HCT116 (cell line): ENCODE results near the gene HUS1B. TPM values are rescaled to one million over a fixed set of nuclear protein-coding genes. Genes with fewer than 3 reads are reported as not detected.

Experiments used
- ATAC-seq: fragments of 200-7000 bp; cut with Tn5 transposase; 2 replicates; pipeline ENCODE4 v1.9.1; 2020; ENCODE audit warnings: mild to moderate bottlenecking, moderate library complexity
- BruUV-seq: library from RNA; stranded (reverse); fragments of 400-500 nt; replicated peaks from 2 replicates; lab custom pipeline; 2021; lab: Mats Ljungman, UMichigan
- CTCF ChIA-PET: fragments of 300-600 bp; sonication (Branson Sonifier 250); formaldehyde crosslinking; loops from one replicate; lab custom pipeline; 2021; ENCODE audit warnings: antibody characterized with exemption; lab: Charles Lee
- POLR2A ChIA-PET: fragments of 300-600, 350-600 bp; sonication (Branson Sonifier 250); formaldehyde crosslinking; loops from one replicate; lab custom pipeline; 2021; ENCODE audit warnings: antibody characterized with exemption; lab: Charles Lee
- RAD21 ChIA-PET, 2 experiments: fragments of 300-600 bp; sonication (Branson Sonifier 250); formaldehyde crosslinking; loops; one replicate each; lab custom pipeline; 2023; ENCODE audit warnings: low total read pairs in 2 of 2; ENCODE audit not compliant: uncharacterized antibody in 2 of 2, unreplicated experiment in 2 of 2, low non-redundant PET in 1 of 2; lab: Charles Lee
- DNase-seq: peaks from one replicate; pipeline ENCODE4 v3.0.0-alpha.2; 2010; ENCODE audit warnings: low read depth, low spot score
- H2AFZ ChIP-seq: fragments of 200-600 bp; shearing (Covaris generic), sonication (generic); 2 replicates; pipeline ENCODE4 v1.6.1; 2017; ENCODE audit warnings: low read depth, mixed run types, mixed read lengths, antibody characterized with exemption, low read length; ENCODE audit not compliant: poor library complexity, severe bottlenecking
- H3K27ac ChIP-seq: 2 replicates; pipeline ENCODE4 v1.5.1; 2012; ENCODE audit warnings: low read depth, low read length
- H3K27me3 ChIP-seq: fragments of 200-600 bp; sonication (generic); 2 replicates; pipeline ENCODE4 v1.6.1; 2016; ENCODE audit warnings: mixed run types, low read length, mixed read lengths; ENCODE audit not compliant: insufficient read depth
- H3K36me3 ChIP-seq, 2 experiments: fragments of 200-500 bp in 1 of 2; fragments of 200-600 bp in 1 of 2; sonication (Bioruptor generic) in 1 of 2; sonication (generic) in 1 of 2; 2 replicates each; pipeline versions ENCODE4 v1.5.1 to v1.6.1; 2014 to 2016; ENCODE audit warnings: low read length in 2 of 2, inconsistent platforms in 1 of 2, mixed read lengths in 1 of 2, mixed run types in 1 of 2; ENCODE audit not compliant: insufficient read depth in 2 of 2, control insufficient read depth in 1 of 2
- H3K4me1 ChIP-seq, 2 experiments: fragments of 200-600 bp in 1 of 2; sonication (generic) in 1 of 2; 2 replicates each; pipeline versions ENCODE4 v1.5.1 to v1.6.1; 2012 to 2017; ENCODE audit warnings: low read length in 2 of 2, inconsistent platforms in 1 of 2, mild to moderate bottlenecking in 1 of 2, mixed read lengths in 1 of 2, mixed run types in 1 of 2, moderate library complexity in 1 of 2; ENCODE audit not compliant: insufficient read depth in 2 of 2, control insufficient read depth in 1 of 2
- H3K4me2 ChIP-seq: fragments of 200-600 bp; sonication (generic); 2 replicates; pipeline ENCODE4 v1.6.1; 2017; ENCODE audit warnings: mixed run types, low read length, mixed read lengths
- H3K4me3 ChIP-seq, 2 experiments: fragments of 200-600 bp in 1 of 2; sonication (generic) in 1 of 2; replicated peaks in 1 of 2; 2 replicates each; pipeline ENCODE4 v1.5.1; 2011 to 2016; ENCODE audit warnings: low read length in 2 of 2, control low read depth in 1 of 2, low read depth in 1 of 2, mild to moderate bottlenecking in 1 of 2, mixed read lengths in 1 of 2, mixed run types in 1 of 2
- H3K79me2 ChIP-seq: fragments of 200-600 bp; sonication (generic); 2 replicates; pipeline ENCODE4 v1.6.1; 2017; ENCODE audit warnings: mild to moderate bottlenecking, mixed run types, low read length, moderate library complexity, mixed read lengths; ENCODE audit not compliant: insufficient read depth
- H3K9ac ChIP-seq: fragments of 200-600 bp; sonication (generic); 2 replicates; pipeline ENCODE4 v1.6.1; 2016; ENCODE audit warnings: low read length, mixed read lengths
- H3K9me2 ChIP-seq: fragments of 200-600 bp; sonication (generic), shearing (Covaris generic); 2 replicates; pipeline ENCODE4 v1.6.1; 2017; ENCODE audit warnings: mixed run types, mild to moderate bottlenecking, moderate library complexity; ENCODE audit not compliant: insufficient read depth
- H3K9me3 ChIP-seq, 2 experiments: fragments of 200-500 bp in 1 of 2; fragments of 200-600 bp in 1 of 2; sonication (Bioruptor generic) in 1 of 2; sonication (generic) in 1 of 2; 2 replicates each; pipeline ENCODE4 v1.6.1; 2014 to 2017; ENCODE audit warnings: low read length in 2 of 2, mixed read lengths in 2 of 2, inconsistent platforms in 1 of 2, low read depth in 1 of 2, mild to moderate bottlenecking in 1 of 2, mixed run types in 1 of 2, moderate library complexity in 1 of 2; ENCODE audit not compliant: control insufficient read depth in 1 of 2, insufficient read depth in 1 of 2
- H4K20me1 ChIP-seq: fragments of 200-600 bp; sonication (generic), shearing (Covaris generic); 2 replicates; pipeline ENCODE4 v1.6.1; 2017; ENCODE audit warnings: mixed run types, mild to moderate bottlenecking, moderate library complexity; ENCODE audit not compliant: insufficient read depth
- ATF3 ChIP-seq: IDR thresholded peaks from 2 replicates; pipeline ENCODE4 v1.6.1; 2012
- CTCF ChIP-seq, 3 experiments: fragments of 200-600 bp in 1 of 3; sonication (generic) in 1 of 3; IDR thresholded peaks in 2 of 3; conservative IDR thresholded peaks in 1 of 3; 2 replicates each; pipeline ENCODE4 v1.5.1; 2012 to 2017; ENCODE audit warnings: low read depth in 2 of 3, low read length in 2 of 3, antibody characterized with exemption in 1 of 3, borderline replicate concordance in 1 of 3, control low read depth in 1 of 3, mild to moderate bottlenecking in 1 of 3, mixed read lengths in 1 of 3, mixed run types in 1 of 3, moderate library complexity in 1 of 3; ENCODE audit not compliant: insufficient read depth in 1 of 3
- EZH2phosphoT487 ChIP-seq: fragments of 200-600 bp; IDR thresholded peaks from 2 replicates; pipeline ENCODE4 v1.6.1; 2018; ENCODE audit warnings: antibody characterized with exemption, borderline replicate concordance
- JUND ChIP-seq: IDR thresholded peaks from 2 replicates; pipeline ENCODE4 v1.6.1; 2012
- MAX ChIP-seq: IDR thresholded peaks from 2 replicates; pipeline ENCODE4 v1.6.1; 2012
- SIN3A ChIP-seq: IDR thresholded peaks from 2 replicates; pipeline ENCODE4 v1.6.1; 2012; ENCODE audit warnings: low read depth
- TCF7L2 ChIP-seq: IDR thresholded peaks from 2 replicates; pipeline ENCODE4 v1.7.0; 2011; ENCODE audit warnings: borderline replicate concordance, inconsistent platforms; ENCODE audit not compliant: insufficient read depth, insufficient read length; ENCODE audit errors: extremely low read depth
- ZNF274 ChIP-seq: fragments of 200-500 bp; sonication (Bioruptor generic); IDR thresholded peaks from 2 replicates; pipeline ENCODE4 v1.6.1; 2014; ENCODE audit warnings: mild to moderate bottlenecking, low read depth, low read length, inconsistent platforms
- intact Hi-C: fragments of 100-400 bp; cut with micrococcal nuclease; formaldehyde crosslinking; loops from 2 replicates; pipeline ENCODE4 v1.10.0; 2022
- total RNA-seq: library from RNA; stranded (reverse); gene quantifications from one replicate; pipeline ENCODE4 v1.2.1, GENCODE V29; 2021; ENCODE audit not compliant: unreplicated experiment

HUS1B gene
- total RNA-seq, 1 experiment from 2014 or later, result 0.76 TPM

DNA sequence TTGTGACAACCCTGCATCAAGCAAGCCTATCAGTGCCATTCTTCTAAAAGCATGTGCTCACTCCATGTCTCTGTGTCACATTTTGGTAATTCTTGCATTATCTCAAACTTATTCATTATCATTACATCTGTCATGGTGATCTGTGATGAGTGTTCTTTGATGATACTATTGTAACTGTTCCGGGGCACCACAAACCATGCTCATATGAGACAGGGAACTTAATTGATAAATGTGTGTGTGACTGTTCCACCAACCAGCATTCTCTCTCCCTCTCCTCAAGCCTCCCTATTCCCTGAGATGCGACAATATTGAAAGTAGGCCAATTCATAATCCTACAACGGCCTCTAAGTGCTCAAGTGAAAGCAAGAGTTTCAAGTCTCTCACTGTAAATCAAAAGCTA, 4.0 kb downstream of the HUS1B start (continued):
- TF ChIP-seq CTCF (IDR thresholded peaks at IDR 0.05 in 2 of 3, conservative IDR thresholded peaks at IDR 0.05 in 1 of 3; ENCODE audit: borderline replicate concordance in 1 of 3, insufficient read depth in 1 of 3, low read depth in 2 of 3, low read length in 2 of 3), result no peak

GRCh38 chr6:650098-650497, 6.8 kb downstream of the HUS1B start:
- TF ChIP-seq ATF3 (no peak), JUND (no peak), ZNF274 (no peak), TCF7L2 (no peak), EZH2phosphoT487 (no peak), MAX (no peak), SIN3A (no peak), CTCF (IDR thresholded peaks at IDR 0.05 in 2 of 3, conservative IDR thresholded peaks at IDR 0.05 in 1 of 3; ENCODE audit: borderline replicate concordance in 1 of 3, insufficient read depth in 1 of 3, low read depth in 2 of 3, low read length in 2 of 3) (no peak)
- POLR2A ChIA-PET, result no interaction called here
- BruUV-seq, result no TSS peak
- RAD21 ChIA-PET, result no interaction called here
- intact Hi-C loops, result no loop called here
- ATAC-seq (no peak), DNase-seq (no peak)
- H3K9ac ChIP-seq, result no peak overlapping the region
- H3K4me1 ChIP-seq, result no peaks in the 10 kb centered on the region
- H3K36me3 ChIP-seq, result no peaks in the 10 kb centered on the region
- H3K9me3 ChIP-seq, result no peaks in the 10 kb centered on the region
- peaks cover 7% of the 10 kb centered on the region for H3K79me2 ChIP-seq
- no peak overlapping the region for H3K27ac ChIP-seq
- H2AFZ ChIP-seq, result no peak overlapping the region
- H3K9me2 ChIP-seq, result no peaks in the 10 kb centered on the region
- no peak overlapping the region for H3K4me3 ChIP-seq
- no peaks in the 10 kb centered on the region for H3K27me3 ChIP-seq
- H4K20me1 ChIP-seq, result no peaks in the 10 kb centered on the region
- CTCF ChIA-PET, result interaction anchor here (1.1 kb wide), 1 partner anchor 57 kb away, joined by 4 read pairs; no protein-coding TSS in a partner anchor
- H3K4me2 ChIP-seq, result no peak overlapping the region
